Stimulated activated naive CD8-positive, alpha-beta T cell treated with anti-CD3 and anti-CD28 coated beads, Interleukin-15, Interleukin-2, amounts not matched to agents 100 ng/mL and 50 ng/mL, for 24 hours (primary cell): ENCODE measurements around the gene DNAAF5.

Source experiments
- H3K27ac Mint-ChIP-seq: one replicate; pipeline ENCODE4 v1.8.0; 2021; ENCODE audit warnings: mild to moderate bottlenecking, mixed read lengths
- H3K27me3 Mint-ChIP-seq: one replicate; pipeline ENCODE4 v1.8.0; 2021; ENCODE audit warnings: mixed read lengths
- H3K36me3 Mint-ChIP-seq: one replicate; pipeline ENCODE4 v1.8.0; 2021; ENCODE audit warnings: low read depth, mixed read lengths
- H3K4me1 Mint-ChIP-seq: one replicate; pipeline ENCODE4 v1.8.0; 2021; ENCODE audit warnings: low read depth, mixed read lengths
- H3K4me3 Mint-ChIP-seq: one replicate; pipeline ENCODE4 v1.8.0; 2021; ENCODE audit warnings: mild to moderate bottlenecking, mixed read lengths
- H3K9me3 Mint-ChIP-seq: one replicate; pipeline ENCODE4 v1.8.0; 2021; ENCODE audit warnings: mixed read lengths

DNAAF5 gene

GRCh38 chr7:824664-825063 lies 98.2 kb downstream of the DNAAF5 start:
- H3K4me1 Mint-ChIP-seq = peaks cover 48% of the 10 kb centered on the region
- peaks cover 47% of the 10 kb centered on the region for H3K36me3 Mint-ChIP-seq
- H3K27ac Mint-ChIP-seq = no peak overlapping the region
- H3K9me3 Mint-ChIP-seq = no peaks in the 10 kb centered on the region
- H3K4me3 Mint-ChIP-seq = no peak overlapping the region
- no peaks in the 10 kb centered on the region for H3K27me3 Mint-ChIP-seq

- Mint-ChIP-seq H3K27ac (no peak overlapping the region), H3K4me3 (no peak overlapping the region), H3K27me3 (no peaks in the 10 kb centered on the region), H3K36me3 (peaks cover 43% of the 10 kb centered on the region), H3K9me3 (no peaks in the 10 kb centered on the region), H3K4me1 (peaks cover 48% of the 10 kb centered on the region)
Observed at GRCh38 chr7:825386-825785, 98.9 kb downstream of the DNAAF5 start.

DNA sequence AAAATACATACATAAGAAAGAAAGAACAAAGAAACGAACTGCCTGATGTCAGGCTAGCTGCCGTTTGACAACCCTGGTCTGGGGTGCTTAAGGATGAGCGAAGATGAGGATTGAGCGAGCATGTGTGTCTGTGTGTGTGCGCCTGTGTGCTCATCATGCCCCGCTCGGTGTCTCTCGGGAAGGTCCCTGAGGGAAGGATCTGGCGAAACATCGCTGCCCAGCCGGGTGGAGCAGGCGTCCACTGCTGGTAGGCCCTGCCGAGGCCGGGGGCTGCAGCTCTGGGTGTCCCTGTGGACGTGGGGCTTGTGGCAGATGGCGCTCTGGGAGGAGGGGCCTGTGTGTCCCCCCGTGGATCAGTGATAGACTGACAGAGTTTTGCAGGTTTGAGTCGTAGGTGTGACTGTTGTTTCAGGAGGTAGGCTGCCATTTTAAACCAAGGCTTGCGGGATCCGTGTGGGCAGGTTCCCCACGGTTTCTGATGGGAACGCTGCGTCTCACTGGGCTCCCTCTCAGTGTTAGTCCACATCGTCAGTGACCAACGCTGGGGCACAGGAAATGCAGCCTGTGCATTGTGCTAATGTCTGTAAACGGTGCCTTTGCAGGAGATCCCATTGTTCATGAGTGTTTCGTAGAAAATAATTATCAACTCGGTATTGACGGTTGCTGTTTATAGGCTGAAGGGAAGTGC lies 99.9 kb downstream of the DNAAF5 start:
- Mint-ChIP-seq H3K36me3 (peaks cover 35% of the 10 kb centered on the region), H3K9me3 (no peaks in the 10 kb centered on the region), H3K27ac (no peak overlapping the region), H3K4me1 (peaks cover 48% of the 10 kb centered on the region), H3K4me3 (no peak overlapping the region), H3K27me3 (no peaks in the 10 kb centered on the region)

DNA sequence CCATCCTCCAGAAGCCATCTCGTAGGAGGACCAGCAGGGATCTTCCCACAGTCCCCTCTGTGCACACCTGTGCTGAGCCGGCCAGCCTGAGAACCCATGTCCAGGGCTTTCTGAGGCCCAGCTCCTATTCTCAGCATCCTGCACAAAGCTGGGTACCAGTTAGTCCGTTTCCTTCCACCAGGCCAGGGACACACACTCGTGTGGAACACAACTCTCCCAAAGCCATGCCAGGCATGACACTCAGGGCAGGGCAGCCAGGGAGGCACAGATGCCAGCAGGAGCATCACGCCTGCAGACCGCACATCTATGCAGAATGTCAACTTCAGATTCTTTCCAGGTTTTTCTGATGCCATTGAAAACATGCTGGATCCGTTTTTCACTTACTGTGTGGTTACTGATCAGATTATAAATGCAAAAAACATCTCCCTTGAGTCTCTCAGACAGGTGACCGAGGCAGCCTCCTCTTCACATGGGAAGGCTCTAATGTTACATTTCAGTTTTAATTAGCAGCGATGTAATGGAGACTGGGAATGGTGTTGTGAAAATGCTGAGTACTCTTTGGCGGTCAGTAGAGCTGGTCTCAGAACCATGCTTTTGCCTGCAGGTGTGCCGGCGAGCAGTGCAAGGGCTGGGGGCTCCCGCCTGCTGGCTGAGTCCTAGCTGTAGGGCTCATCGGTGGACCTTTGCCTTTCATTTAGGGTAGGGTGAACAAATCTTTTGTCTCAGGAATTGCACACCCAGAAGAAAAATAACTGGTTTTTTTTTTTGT lies 102.5 kb downstream of the DNAAF5 start:
- Mint-ChIP-seq H3K4me3 (no peak overlapping the region), H3K36me3 (peaks cover 33% of the 10 kb centered on the region), H3K4me1 (peaks cover 58% of the 10 kb centered on the region), H3K9me3 (no peaks in the 10 kb centered on the region), H3K27me3 (no peaks in the 10 kb centered on the region), H3K27ac (no peak overlapping the region)

GRCh38 chr7:830069-830468 lies 103.6 kb downstream of the DNAAF5 start:
- H3K4me3 Mint-ChIP-seq = peak overlapping the region; percentile 33
- H3K9me3 Mint-ChIP-seq = no peaks in the 10 kb centered on the region
- H3K27me3 Mint-ChIP-seq = no peaks in the 10 kb centered on the region
- H3K36me3 Mint-ChIP-seq = peaks cover 35% of the 10 kb centered on the region
- H3K4me1 Mint-ChIP-seq = peaks cover 63% of the 10 kb centered on the region
- H3K27ac Mint-ChIP-seq = peak overlapping the region; percentile 99

DNA sequence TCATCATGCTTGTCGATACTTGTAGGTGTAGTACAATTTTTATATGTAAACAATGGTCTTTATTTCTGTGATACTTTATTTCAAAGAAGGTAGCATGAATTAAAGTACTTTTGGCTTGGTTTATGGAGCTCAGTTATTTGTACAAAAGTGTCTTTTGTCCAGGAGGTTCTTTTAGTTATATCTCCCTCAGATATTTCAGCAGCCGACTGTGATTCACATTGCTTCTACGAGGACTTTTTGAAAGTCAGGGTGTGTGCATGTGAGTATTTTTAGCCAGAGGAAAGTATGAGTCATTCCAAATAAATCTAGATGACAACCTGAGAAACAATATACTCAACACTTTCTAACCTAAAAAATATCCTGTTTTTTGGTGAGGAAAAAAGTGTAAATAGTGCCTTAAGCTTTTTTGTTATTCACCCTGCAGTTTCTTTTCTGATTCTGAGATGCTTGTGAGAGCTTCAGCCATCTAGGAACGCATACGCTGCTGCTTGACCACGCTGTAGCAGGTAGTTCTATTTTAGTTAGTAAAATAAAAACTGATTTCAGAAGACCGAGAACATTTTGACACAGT lies 105.2 kb downstream of the DNAAF5 start:
- Mint-ChIP-seq H3K36me3 (peaks cover 30% of the 10 kb centered on the region), H3K9me3 (no peaks in the 10 kb centered on the region), H3K4me3 (peak overlapping the region; percentile 78), H3K27ac (peak overlapping the region; percentile 99), H3K27me3 (no peaks in the 10 kb centered on the region), H3K4me1 (peaks cover 71% of the 10 kb centered on the region)

GRCh38 chr7:832167-832967 lies 105.9 kb downstream of the DNAAF5 start, which contains the start of gene SUN1:
SUN1 (plus strand) TSS chr7:832476; CDS start chr7:832525, 49 bp downstream.
- Mint-ChIP-seq H3K4me3 (peak within 1 kb of the TSS; percentile 78), H3K36me3 (peaks cover 30% of the 10 kb centered on the region), H3K9me3 (no peaks in the 10 kb centered on the region), H3K4me1 (peaks cover 72% of the 10 kb centered on the region), H3K27ac (peak within 1 kb of the TSS; percentile 99), H3K27me3 (no peaks in the 10 kb centered on the region)

DNA sequence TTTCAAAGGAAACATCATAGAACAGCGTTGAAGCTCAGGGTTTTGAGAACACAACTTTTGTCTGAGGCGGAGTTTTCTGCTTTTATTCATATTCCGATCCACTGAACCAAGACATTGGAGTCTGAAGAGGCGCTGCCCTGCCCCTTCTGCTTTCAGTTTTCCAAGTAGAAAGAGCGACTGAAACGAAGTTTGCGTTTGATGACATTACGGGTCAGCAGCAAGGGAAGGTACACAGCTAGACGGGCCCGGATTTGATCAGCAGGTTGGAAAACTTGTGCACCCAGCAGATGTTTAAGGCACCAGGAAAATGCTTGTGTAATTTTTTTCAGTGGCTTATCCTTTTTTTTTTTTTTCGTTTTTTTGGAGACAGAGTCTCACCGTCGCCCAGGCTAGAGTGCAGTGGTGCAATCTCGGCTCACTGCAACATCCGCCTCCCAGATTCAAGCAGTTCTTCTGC lies 106.5 kb downstream of the DNAAF5 start:
- no peaks in the 10 kb centered on the region for H3K9me3 Mint-ChIP-seq
- peak overlapping the region; percentile 78 for H3K4me3 Mint-ChIP-seq
- H3K27ac Mint-ChIP-seq = peak overlapping the region; percentile 99
- no peaks in the 10 kb centered on the region for H3K27me3 Mint-ChIP-seq
- peaks cover 72% of the 10 kb centered on the region for H3K4me1 Mint-ChIP-seq
- peaks cover 34% of the 10 kb centered on the region for H3K36me3 Mint-ChIP-seq

GRCh38 chr7:833601-834258 lies 107.2 kb downstream of the DNAAF5 start:
- H3K4me1 Mint-ChIP-seq = peaks cover 67% of the 10 kb centered on the region
- H3K36me3 Mint-ChIP-seq = peaks cover 41% of the 10 kb centered on the region
- H3K27ac Mint-ChIP-seq = no peak overlapping the region
- no peak overlapping the region for H3K4me3 Mint-ChIP-seq
- no peaks in the 10 kb centered on the region for H3K9me3 Mint-ChIP-seq
- H3K27me3 Mint-ChIP-seq = no peaks in the 10 kb centered on the region

DNA sequence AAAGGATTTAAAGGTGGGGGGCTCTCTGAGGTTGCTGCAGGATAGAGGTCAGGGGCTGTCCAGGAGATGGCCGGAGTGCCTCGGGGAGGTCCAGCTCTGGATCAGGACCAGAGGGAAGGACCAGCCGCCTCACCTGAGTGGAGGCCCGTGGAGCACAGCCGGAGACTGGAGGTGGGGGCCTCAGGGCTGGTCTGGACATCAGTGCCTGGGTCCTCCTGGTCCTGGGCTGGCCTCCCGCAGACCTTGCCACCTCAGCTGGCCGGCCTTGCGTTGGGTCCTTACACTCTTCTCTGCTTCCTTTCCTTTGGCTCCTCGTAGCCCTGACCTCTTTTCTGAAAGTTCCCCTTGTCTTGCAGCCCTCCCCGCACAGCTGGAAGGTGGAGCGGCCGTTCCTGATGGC lies 107.8 kb downstream of the DNAAF5 start:
- Mint-ChIP-seq H3K4me3 (no peak overlapping the region), H3K36me3 (peaks cover 47% of the 10 kb centered on the region), H3K27ac (no peak overlapping the region), H3K27me3 (no peaks in the 10 kb centered on the region), H3K4me1 (peaks cover 62% of the 10 kb centered on the region), H3K9me3 (no peaks in the 10 kb centered on the region)

- no peak overlapping the region for H3K4me3 Mint-ChIP-seq
- peaks cover 51% of the 10 kb centered on the region for H3K36me3 Mint-ChIP-seq
- no peaks in the 10 kb centered on the region for H3K9me3 Mint-ChIP-seq
- H3K27me3 Mint-ChIP-seq = no peaks in the 10 kb centered on the region
- peaks cover 56% of the 10 kb centered on the region for H3K4me1 Mint-ChIP-seq
- no peak overlapping the region for H3K27ac Mint-ChIP-seq
Observed at GRCh38 chr7:835021-835420, 108.5 kb downstream of the DNAAF5 start.

DNA sequence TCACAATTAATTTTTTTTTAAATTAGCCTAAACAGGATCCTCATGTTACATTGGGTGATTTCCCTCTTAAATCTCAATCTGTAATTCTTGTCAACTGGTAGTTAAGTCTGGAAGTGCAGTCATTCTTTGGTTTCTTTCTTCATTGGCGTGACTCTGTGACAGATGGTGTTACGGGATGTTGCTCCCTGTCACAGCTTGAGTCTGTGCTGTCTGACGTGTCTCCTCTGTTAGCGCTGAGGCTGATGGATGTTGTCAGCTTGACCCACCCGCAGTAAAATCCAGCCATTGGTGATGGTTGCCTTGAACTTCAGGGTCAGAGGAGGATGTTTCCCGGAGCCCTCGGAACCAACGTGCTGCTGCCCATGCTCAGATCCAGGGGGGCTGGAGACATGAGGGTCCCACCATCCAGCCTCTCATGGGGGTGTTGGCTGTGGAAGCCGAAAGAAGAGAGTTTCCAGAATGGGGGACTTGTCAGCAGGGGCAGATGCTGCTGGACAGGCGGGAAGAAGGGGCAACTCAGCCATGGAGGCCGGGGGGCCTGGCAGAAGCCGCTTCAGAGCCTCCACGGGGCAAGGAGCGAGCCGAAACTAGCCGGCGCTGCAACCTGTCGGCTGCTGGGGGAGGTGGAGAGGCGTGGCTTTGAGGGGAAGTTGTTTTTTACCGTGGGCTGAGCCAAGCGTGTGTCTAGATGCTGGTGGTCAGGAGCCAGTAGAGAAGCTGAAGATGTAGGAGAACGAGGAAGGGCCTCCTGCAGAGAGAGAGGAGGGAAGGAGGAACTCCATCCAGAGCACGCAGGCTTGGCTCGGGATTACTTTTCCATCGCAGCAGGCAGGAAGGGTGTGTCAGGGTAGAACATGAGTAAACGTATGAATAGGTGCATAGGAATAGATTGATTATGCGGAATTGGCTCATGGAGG lies 109.2 kb downstream of the DNAAF5 start:
- H3K27me3 Mint-ChIP-seq = no peaks in the 10 kb centered on the region
- H3K27ac Mint-ChIP-seq = no peak overlapping the region
- H3K4me1 Mint-ChIP-seq = peaks cover 48% of the 10 kb centered on the region
- no peaks in the 10 kb centered on the region for H3K9me3 Mint-ChIP-seq
- H3K4me3 Mint-ChIP-seq = no peak overlapping the region
- H3K36me3 Mint-ChIP-seq = peaks cover 56% of the 10 kb centered on the region
